Measurements from ENCODE around the gene PRRG4.

Gene PRRG4

GRCh38 chr11:32891657-32892354, 62.1 kb downstream of the PRRG4 start:
- Histone ChIP-seq H3K27me3 (replicated peaks; ENCODE audit: control insufficient read depth, insufficient read depth, low read length) (no peaks in the 10 kb centered on the region), H3K4me3 (replicated peaks; ENCODE audit: low read depth, low read length) (peak overlapping the region; percentile 90), H3K36me3 (ENCODE audit: control insufficient read depth, insufficient read depth, low read length) (no peaks in the 10 kb centered on the region)
- DNase-seq (ENCODE audit: extremely low read depth, insufficient read length) = no peak
- no peak for TF ChIP-seq CTCF (IDR thresholded peaks at IDR 0.05; ENCODE audit: insufficient read depth, low read length, poor library complexity, severe bottlenecking)

GRCh38 chr11:32892355-32893092, 62.8 kb downstream of the PRRG4 start, which contains the start of gene QSER1:
QSER1 (plus strand) TSS chr11:32892811; CDS start chr11:32893126, 315 bp downstream.
- peak; percentile 87 for DNase-seq (ENCODE audit: extremely low read depth, insufficient read length)
- TF ChIP-seq CTCF (IDR thresholded peaks at IDR 0.05; ENCODE audit: insufficient read depth, low read length, poor library complexity, severe bottlenecking) = no peak
- no peaks in the 10 kb centered on the region for H3K36me3 ChIP-seq (ENCODE audit: control insufficient read depth, insufficient read depth, low read length)
- H3K4me3 ChIP-seq (replicated peaks; ENCODE audit: low read depth, low read length) = peak within 1 kb of the TSS; percentile 90
- no peaks in the 10 kb centered on the region for H3K27me3 ChIP-seq (replicated peaks; ENCODE audit: control insufficient read depth, insufficient read depth, low read length)

- DNase-seq (ENCODE audit: extremely low read depth, insufficient read length) = no peak
- H3K27me3 ChIP-seq (replicated peaks; ENCODE audit: control insufficient read depth, insufficient read depth, low read length) = no peaks in the 10 kb centered on the region
- peak overlapping the region; percentile 90 for H3K4me3 ChIP-seq (replicated peaks; ENCODE audit: low read depth, low read length)
- TF ChIP-seq CTCF (IDR thresholded peaks at IDR 0.05; ENCODE audit: insufficient read depth, low read length, poor library complexity, severe bottlenecking) = no peak
- H3K36me3 ChIP-seq (ENCODE audit: control insufficient read depth, insufficient read depth, low read length) = no peaks in the 10 kb centered on the region
These were observed 63.3 kb downstream of the PRRG4 start for GRCh38 chr11:32893093-32893342.

GRCh38 chr11:32893343-32894148, 63.8 kb downstream of the PRRG4 start:
- peak; percentile 78 for DNase-seq (ENCODE audit: extremely low read depth, insufficient read length)
- Histone ChIP-seq H3K36me3 (ENCODE audit: control insufficient read depth, insufficient read depth, low read length) (no peaks in the 10 kb centered on the region), H3K4me3 (replicated peaks; ENCODE audit: low read depth, low read length) (peak overlapping the region; percentile 90), H3K27me3 (replicated peaks; ENCODE audit: control insufficient read depth, insufficient read depth, low read length) (no peaks in the 10 kb centered on the region)
- peak; percentile 52 for TF ChIP-seq CTCF (IDR thresholded peaks at IDR 0.05; ENCODE audit: insufficient read depth, low read length, poor library complexity, severe bottlenecking)

GRCh38 chr11:32894149-32894827, 64.6 kb downstream of the PRRG4 start:
- no peak for TF ChIP-seq CTCF (IDR thresholded peaks at IDR 0.05; ENCODE audit: insufficient read depth, low read length, poor library complexity, severe bottlenecking)

More at GRCh38 chr11:32894149-32894827, 64.6 kb downstream of the PRRG4 start:
- Histone ChIP-seq H3K36me3 (ENCODE audit: control insufficient read depth, insufficient read depth, low read length) (no peaks in the 10 kb centered on the region), H3K27me3 (replicated peaks; ENCODE audit: control insufficient read depth, insufficient read depth, low read length) (no peaks in the 10 kb centered on the region), H3K4me3 (replicated peaks; ENCODE audit: low read depth, low read length) (peak overlapping the region; percentile 90)
- DNase-seq (ENCODE audit: extremely low read depth, insufficient read length) = peak; percentile 17

All from GM06990 (cell line).